Panc1 (cell line): ENCODE results near the gene SUFU. TPM values are rescaled to one million over a fixed set of nuclear protein-coding genes. Genes with fewer than 3 reads are reported as not detected.

Experiments used
- ATAC-seq: fragments of 200-7000 bp; cut with Tn5 transposase; 2 replicates; pipeline ENCODE4 v1.9.1; 2020; ENCODE audit warnings: mild to moderate bottlenecking, moderate library complexity
- BruUV-seq: library from RNA; stranded (reverse); fragments of 400-500 nt; replicated peaks from 2 replicates; lab custom pipeline; 2021; lab: Mats Ljungman, UMichigan
- CTCF ChIA-PET: fragments of 300-600 bp; sonication (Branson Sonifier 250); formaldehyde crosslinking; loops from one replicate; lab custom pipeline; 2022; ENCODE audit warnings: antibody characterized with exemption; lab: Charles Lee
- POLR2A ChIA-PET: fragments of 300-600 bp; sonication (Branson Sonifier 250); formaldehyde crosslinking; loops from one replicate; lab custom pipeline; 2022; ENCODE audit warnings: antibody characterized with exemption; lab: Charles Lee
- DNase-seq: peaks from one replicate; pipeline ENCODE4 v3.0.0-alpha.2; 2010; ENCODE audit warnings: low read depth, low spot score
- H3K27ac ChIP-seq: 2 replicates; pipeline ENCODE4 v1.5.1; 2011; ENCODE audit warnings: mild to moderate bottlenecking, low read length, inconsistent platforms
- H3K27me3 ChIP-seq: fragments of 200-500 bp; sonication (Bioruptor generic); 2 replicates; pipeline ENCODE4 v1.6.0; 2014; ENCODE audit warnings: low read length, inconsistent platforms; ENCODE audit not compliant: control insufficient read depth, insufficient read depth
- H3K36me3 ChIP-seq: fragments of 200-500 bp; sonication (Bioruptor generic); 2 replicates; pipeline ENCODE4 v1.5.1; 2014; ENCODE audit warnings: inconsistent platforms, mild to moderate bottlenecking, low read length, moderate library complexity; ENCODE audit not compliant: control insufficient read depth, insufficient read depth
- H3K4me1 ChIP-seq: 2 replicates; pipeline ENCODE4 v1.5.1; 2011; ENCODE audit warnings: inconsistent platforms, mild to moderate bottlenecking, low read length, moderate library complexity; ENCODE audit not compliant: control insufficient read depth, insufficient read depth
- H3K4me3 ChIP-seq, 2 experiments: 2 replicates each; pipeline ENCODE4 v1.5.1; 2011 to 2012; ENCODE audit warnings: low read depth in 2 of 2, low read length in 2 of 2, mild to moderate bottlenecking in 2 of 2, inconsistent platforms in 1 of 2, moderate library complexity in 1 of 2
- H3K9me3 ChIP-seq: fragments of 200-500 bp; sonication (Bioruptor generic); 2 replicates; pipeline ENCODE4 v1.5.1; 2014; ENCODE audit warnings: low read depth, mild to moderate bottlenecking, inconsistent platforms, low read length, moderate library complexity; ENCODE audit not compliant: control insufficient read depth, insufficient read depth
- POLR2AphosphoS5 ChIP-seq: IDR thresholded peaks from 2 replicates; pipeline ENCODE4 v1.6.1; 2012; ENCODE audit warnings: mild to moderate bottlenecking, low read depth, low read length, moderate library complexity
- SIN3A ChIP-seq: IDR thresholded peaks from 2 replicates; pipeline ENCODE4 v1.6.1; 2012; ENCODE audit warnings: low read depth, mild to moderate bottlenecking, low read length, moderate library complexity, borderline replicate concordance; ENCODE audit not compliant: insufficient read depth
- TCF7L2 ChIP-seq: IDR thresholded peaks from 2 replicates; pipeline ENCODE4 v1.6.1; 2011; ENCODE audit warnings: mild to moderate bottlenecking, low read depth, low read length, inconsistent platforms
- in situ Hi-C: cut with HindIII; loops from 2 replicates; pipeline ENCODE4 v1.10.0; 2016; ENCODE audit warnings: low sequenced_read_pairs, low pct_unique_long_range_greater_than_20kb
- intact Hi-C: fragments of 100-400 bp; cut with micrococcal nuclease; formaldehyde crosslinking; loops from one replicate; pipeline ENCODE4 v1.10.0; 2022; ENCODE audit not compliant: unreplicated experiment
- total RNA-seq: library from RNA; stranded (reverse); gene quantifications from one replicate; pipeline ENCODE4 v1.2.1, GENCODE V29; 2021; ENCODE audit not compliant: unreplicated experiment
- TF ChIP-seq, protein P1 (sequence below): fragments of 450-650 bp; IDR thresholded peaks from 2 replicates; pipeline ENCODE4 v1.5.1; 2017; ENCODE audit warnings: mild to moderate bottlenecking
- TF ChIP-seq, protein P2 (sequence below), 2 experiments: IDR thresholded peaks; 2 replicates each; pipeline ENCODE4 v1.6.1; 2011 to 2012; ENCODE audit warnings: low read depth in 2 of 2, control low read depth in 1 of 2, low read length in 1 of 2, mild to moderate bottlenecking in 1 of 2, moderate library complexity in 1 of 2; ENCODE audit not compliant: insufficient read depth in 1 of 2

The SUFU gene
- total RNA-seq, 1 experiment from 2014 or later, result 9.5 TPM

- CTCF ChIA-PET, result interaction anchor here (0.6 kb wide), 1 partner anchor 340 kb away, joined by 6 read pairs; no protein-coding TSS in a partner anchor
- BruUV-seq, result no TSS peak
- Histone ChIP-seq H3K36me3 (no peaks in the 10 kb centered on the region), H3K4me3 (no peak overlapping the region), H3K27me3 (no peaks in the 10 kb centered on the region), H3K9me3 (no peaks in the 10 kb centered on the region), H3K27ac (no peak overlapping the region), H3K4me1 (no peaks in the 10 kb centered on the region)
- DNase-seq (no peak), ATAC-seq (no peak)
- in situ Hi-C loops, result no loop called here
- intact Hi-C loops, result no loop called here
- no peak for TF ChIP-seq POLR2AphosphoS5
- TF ChIP-seq, protein P1, sequence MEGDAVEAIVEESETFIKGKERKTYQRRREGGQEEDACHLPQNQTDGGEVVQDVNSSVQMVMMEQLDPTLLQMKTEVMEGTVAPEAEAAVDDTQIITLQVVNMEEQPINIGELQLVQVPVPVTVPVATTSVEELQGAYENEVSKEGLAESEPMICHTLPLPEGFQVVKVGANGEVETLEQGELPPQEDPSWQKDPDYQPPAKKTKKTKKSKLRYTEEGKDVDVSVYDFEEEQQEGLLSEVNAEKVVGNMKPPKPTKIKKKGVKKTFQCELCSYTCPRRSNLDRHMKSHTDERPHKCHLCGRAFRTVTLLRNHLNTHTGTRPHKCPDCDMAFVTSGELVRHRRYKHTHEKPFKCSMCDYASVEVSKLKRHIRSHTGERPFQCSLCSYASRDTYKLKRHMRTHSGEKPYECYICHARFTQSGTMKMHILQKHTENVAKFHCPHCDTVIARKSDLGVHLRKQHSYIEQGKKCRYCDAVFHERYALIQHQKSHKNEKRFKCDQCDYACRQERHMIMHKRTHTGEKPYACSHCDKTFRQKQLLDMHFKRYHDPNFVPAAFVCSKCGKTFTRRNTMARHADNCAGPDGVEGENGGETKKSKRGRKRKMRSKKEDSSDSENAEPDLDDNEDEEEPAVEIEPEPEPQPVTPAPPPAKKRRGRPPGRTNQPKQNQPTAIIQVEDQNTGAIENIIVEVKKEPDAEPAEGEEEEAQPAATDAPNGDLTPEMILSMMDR, result no peak
- POLR2A ChIA-PET, result no interaction called here
Observed at GRCh38 chr10:102554531-102554930, 50.8 kb downstream of the SUFU start.

GRCh38 chr10:102555781-102556328, 52.1 kb downstream of the SUFU start:
- no peak for DNase-seq
- in situ Hi-C loops, result no loop called here
- BruUV-seq, result no TSS peak
- CTCF ChIA-PET, result interaction anchor here (1.2 kb wide), 1 partner anchor 28 kb away, joined by 4 read pairs; no protein-coding TSS in a partner anchor
- H3K27me3 ChIP-seq, result no peaks in the 10 kb centered on the region
- no peaks in the 10 kb centered on the region for H3K9me3 ChIP-seq
- H3K36me3 ChIP-seq, result no peaks in the 10 kb centered on the region
- no peak overlapping the region for H3K4me3 ChIP-seq
- POLR2A ChIA-PET, result interaction anchor here (0.6 kb wide), 1 partner anchor 36 kb away, joined by 3 read pairs; no protein-coding TSS in a partner anchor
- no peaks in the 10 kb centered on the region for H3K4me1 ChIP-seq
- ATAC-seq, result peak; percentile 50
- no peak overlapping the region for H3K27ac ChIP-seq
- TF ChIP-seq SIN3A, result no peak
- TF ChIP-seq, protein P1, result no peak
- no peak for TF ChIP-seq TCF7L2
- TF ChIP-seq POLR2AphosphoS5, result no peak
- TF ChIP-seq, protein P2, sequence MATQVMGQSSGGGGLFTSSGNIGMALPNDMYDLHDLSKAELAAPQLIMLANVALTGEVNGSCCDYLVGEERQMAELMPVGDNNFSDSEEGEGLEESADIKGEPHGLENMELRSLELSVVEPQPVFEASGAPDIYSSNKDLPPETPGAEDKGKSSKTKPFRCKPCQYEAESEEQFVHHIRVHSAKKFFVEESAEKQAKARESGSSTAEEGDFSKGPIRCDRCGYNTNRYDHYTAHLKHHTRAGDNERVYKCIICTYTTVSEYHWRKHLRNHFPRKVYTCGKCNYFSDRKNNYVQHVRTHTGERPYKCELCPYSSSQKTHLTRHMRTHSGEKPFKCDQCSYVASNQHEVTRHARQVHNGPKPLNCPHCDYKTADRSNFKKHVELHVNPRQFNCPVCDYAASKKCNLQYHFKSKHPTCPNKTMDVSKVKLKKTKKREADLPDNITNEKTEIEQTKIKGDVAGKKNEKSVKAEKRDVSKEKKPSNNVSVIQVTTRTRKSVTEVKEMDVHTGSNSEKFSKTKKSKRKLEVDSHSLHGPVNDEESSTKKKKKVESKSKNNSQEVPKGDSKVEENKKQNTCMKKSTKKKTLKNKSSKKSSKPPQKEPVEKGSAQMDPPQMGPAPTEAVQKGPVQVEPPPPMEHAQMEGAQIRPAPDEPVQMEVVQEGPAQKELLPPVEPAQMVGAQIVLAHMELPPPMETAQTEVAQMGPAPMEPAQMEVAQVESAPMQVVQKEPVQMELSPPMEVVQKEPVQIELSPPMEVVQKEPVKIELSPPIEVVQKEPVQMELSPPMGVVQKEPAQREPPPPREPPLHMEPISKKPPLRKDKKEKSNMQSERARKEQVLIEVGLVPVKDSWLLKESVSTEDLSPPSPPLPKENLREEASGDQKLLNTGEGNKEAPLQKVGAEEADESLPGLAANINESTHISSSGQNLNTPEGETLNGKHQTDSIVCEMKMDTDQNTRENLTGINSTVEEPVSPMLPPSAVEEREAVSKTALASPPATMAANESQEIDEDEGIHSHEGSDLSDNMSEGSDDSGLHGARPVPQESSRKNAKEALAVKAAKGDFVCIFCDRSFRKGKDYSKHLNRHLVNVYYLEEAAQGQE (IDR thresholded peaks at IDR 0.05; ENCODE audit: insufficient read depth in 1 of 2, low read depth in 2 of 2, low read length in 1 of 2), result no peak
- intact Hi-C loops, result no loop called here
